HG03571 (cell line): Measurements from ENCODE around the gene ENTPD2.
A peak's percentile ranks its signal among the peaks of the same experiment; 100 is the strongest.
"Not testable (repeated sequence)": the region's sequence is repeated elsewhere in the genome, so short reads cannot be mapped to it uniquely, and the experiment has no call there.

Experiments
- ATAC-seq: cut with Tn5 transposase; IDR thresholded peaks from one replicate; pipeline ENCODE4 v1.9.1; 2021; ENCODE audit not compliant: unreplicated experiment

ENTPD2 gene

DNA sequence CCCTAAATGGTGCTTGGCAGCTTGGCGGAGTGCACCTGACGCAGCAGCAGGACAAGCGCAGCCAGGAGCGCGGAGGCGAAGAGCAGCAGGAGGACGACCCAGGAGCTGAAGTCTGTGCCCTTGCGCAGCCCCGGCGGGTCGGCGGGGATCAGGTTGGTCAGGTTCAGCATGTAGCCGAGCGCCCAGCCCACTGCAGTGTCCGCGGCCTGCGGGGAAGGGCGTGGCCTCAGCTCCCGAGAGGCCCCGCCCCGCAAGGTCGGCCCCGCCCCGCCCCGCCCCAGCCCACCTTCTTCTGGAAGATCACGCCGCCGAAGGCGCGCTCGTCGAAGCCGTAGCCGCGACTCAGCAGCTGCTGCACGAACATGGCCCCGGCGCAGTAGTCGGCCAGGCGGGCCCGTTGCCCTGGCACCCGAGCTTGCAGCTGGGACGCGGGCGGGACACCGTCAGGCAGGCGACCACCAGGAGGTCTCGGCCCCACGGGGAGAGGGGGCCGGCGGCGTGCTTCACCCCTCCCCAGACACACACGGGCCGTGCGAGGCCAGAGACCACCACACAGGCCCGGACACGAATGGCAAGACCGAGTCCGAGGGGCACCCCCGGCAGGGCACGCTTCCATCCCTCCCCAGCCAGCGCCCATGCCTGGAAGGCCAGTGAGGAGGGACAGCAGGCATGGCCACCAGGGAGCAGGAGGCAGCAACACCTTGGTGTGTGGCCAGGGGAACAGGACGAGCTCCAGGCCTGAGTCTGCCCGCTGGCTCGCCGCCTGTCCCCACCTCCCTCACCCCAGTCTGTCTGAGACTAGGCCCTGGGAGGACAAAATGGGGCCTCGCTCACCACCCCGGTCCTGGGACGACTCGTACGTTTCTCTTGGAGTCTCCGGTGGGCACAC lies 5.0 kb downstream of the ENTPD2 start:
- ATAC-seq = no peak

GRCh38 chr9:137046088-137046787 lies 7.6 kb downstream of the ENTPD2 start, which contains the start of gene NPDC1:
NPDC1 (minus strand) TSS chr9:137046177; CDS start chr9:137045989, 188 bp downstream.
- ATAC-seq = no peak

- no peak for ATAC-seq
Measured at GRCh38 chr9:137045294-137046087, 8.4 kb downstream of the ENTPD2 start.

GRCh38 chr9:137044502-137045177 lies 9.2 kb downstream of the ENTPD2 start:
- no peak for ATAC-seq

- no peak for ATAC-seq
Measured at GRCh38 chr9:137044037-137044436, 9.8 kb downstream of the ENTPD2 start.

DNA sequence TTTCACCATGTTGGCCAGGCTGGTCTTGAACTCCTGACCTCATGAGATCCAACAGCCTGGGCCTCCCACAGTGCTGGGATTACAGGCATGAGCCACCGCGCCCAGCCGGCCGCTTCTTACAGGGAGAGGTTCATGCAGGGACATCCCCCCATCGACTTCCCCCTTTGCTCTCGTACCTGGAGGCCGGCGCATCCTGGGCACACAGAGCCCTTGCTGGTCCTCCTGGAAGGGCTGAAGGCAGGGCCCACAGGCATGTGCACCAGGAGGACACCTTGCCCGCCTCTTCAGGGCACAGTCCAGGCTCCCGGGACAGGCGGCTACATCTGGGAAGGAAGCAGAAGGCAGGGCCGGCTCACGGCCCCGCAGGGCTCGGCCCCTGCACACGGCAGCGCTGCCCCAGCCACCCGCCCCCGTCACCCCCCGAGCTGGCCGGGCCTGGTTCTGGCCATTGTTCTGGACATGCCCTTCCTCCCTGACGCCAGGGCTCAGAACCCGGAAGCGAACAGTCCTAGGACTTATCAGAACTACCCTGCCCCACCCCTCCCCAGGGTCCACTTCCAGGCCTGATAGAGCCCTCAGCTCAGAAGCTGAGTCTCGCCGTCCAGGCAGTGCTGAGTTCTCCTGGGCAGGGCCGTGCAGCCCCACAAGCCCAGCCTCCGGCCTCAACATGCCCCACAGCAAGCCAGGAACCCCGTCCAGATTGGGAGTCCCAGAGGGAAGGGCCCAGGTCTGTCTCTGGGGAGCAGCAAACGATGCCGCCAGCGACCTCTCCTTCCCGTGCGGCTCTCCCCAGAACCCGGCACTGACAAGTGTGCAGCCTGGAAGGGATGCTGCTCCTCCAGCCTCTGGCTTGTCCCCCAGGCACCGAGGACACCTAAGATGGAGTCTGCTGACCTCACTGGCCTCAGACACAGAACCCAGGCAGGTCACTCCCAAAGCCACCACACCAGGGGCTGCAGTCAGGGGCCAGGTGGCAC lies 10.8 kb downstream of the ENTPD2 start:
- ATAC-seq = no peak

DNA sequence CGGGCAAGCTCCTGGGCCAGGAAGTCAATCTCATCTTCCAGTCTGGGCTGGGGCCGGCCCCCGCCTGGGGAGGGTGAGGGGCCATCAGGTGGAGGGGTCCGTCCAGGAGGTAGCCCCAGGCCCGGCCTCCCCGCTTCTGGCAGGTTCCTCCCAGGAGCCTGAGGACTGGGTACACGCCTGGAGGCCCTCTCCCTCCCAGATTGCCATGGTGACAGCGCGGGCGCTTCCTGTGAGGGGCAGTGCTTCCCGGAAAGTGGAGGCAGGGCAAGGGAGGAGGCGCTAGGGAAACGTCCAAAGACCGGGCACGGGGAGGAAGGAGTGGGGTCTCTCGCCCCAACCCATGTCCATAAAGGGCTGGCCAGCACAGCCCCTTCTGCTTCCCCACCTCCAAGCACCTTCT lies 12.7 kb downstream of the ENTPD2 start:
- ATAC-seq = no peak

DNA sequence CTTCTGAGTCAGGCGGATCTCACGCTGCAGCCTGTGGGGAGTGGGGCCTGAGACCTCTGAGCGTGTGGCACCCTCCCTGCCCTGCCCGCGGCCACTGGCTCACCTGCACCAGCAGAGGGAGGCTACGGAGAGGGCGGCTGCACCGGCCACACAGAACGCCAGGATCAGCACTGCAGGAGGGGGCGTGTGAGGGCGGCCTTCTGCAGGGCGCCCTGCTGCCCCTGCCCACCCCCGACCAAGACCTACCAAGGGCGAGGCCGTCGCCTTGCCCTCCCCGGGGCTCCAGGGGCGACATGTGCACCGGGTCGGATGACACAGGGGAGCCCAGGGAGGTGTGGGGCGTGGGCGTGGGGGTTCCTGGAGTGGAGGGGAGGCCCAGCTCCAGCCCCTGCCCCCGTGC lies 13.3 kb downstream of the ENTPD2 start:
- ATAC-seq = no peak

DNA sequence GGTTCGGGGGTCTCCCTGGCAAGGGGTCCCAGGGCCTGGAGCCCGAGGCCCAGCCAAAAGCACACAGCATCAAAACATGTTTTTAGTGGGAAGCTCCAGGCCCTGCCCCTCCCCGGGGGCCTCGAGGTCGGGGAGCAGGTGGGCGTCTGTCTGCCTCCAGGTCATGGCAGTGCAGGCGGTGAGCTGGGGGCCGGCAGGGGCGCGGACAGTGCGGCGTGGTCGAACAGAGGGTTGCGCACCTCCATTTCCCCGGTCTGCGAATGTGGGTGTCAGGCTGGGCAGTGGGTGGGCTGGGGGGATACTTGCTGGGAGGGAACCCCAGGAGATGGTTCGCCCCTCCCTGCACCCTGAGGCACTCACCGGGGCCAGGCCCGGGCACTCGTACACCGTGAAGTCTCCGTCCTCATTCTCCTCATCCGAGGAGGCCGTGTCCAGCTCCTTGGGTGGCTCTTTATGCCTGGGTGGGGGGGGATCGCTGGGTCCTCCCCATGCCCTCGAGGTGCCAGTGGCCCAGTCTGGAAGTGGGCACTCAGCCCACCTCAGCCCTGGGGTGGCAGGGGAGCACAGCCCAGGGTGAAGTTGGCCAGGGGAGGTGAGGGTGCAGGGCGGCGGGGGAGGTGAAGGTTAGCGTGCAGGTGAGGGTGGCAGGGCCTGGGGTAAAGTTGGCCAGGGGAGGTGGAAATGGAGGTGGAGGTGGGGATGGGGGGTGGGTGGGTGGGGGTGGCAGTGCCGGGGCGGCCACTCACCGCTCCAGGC lies 14.1 kb downstream of the ENTPD2 start:
- ATAC-seq = no peak

DNA sequence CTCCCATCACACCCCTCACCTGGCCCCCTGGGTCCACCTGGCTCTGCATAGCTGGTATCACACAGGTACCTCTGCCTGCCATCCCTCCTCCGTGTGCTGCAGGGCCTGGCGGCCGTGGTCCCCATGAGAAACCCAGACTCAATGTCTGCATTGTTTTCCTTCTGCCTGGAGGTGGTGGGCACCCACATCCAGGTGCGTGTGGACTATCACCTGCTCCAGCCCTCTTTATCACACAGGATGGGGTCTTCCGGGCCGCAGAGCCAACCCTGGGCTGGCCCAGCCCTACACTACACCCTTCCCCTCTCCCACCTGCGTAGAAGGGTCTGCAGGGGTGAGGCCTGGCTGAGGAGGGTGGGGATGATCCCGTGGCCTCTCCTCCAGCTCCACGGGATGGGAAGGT lies 14.9 kb downstream of the ENTPD2 start:
- no peak for ATAC-seq

DNA sequence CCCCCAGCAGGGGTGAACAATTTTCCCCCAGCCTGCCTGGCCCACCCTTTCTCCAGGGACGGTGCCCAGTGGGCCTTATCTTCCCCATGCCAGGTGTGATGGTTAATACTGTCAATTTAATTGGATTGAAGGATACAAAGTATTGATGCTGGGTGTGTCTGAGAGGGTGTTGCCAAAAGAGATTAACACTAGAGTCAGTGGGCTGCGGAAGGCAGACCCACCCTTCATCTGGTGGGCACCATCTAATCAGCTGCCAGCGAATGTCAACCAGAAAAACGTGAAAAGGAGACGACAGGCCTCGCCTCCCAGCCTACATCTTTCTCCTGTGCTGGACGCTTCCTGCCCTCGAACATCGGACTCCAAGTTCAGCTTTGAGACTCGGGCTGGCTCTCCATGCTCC lies 16.4 kb downstream of the ENTPD2 start:
- ATAC-seq = no peak

GRCh38 chr9:137037035-137037434 lies 16.8 kb downstream of the ENTPD2 start:
- ATAC-seq = no peak

DNA sequence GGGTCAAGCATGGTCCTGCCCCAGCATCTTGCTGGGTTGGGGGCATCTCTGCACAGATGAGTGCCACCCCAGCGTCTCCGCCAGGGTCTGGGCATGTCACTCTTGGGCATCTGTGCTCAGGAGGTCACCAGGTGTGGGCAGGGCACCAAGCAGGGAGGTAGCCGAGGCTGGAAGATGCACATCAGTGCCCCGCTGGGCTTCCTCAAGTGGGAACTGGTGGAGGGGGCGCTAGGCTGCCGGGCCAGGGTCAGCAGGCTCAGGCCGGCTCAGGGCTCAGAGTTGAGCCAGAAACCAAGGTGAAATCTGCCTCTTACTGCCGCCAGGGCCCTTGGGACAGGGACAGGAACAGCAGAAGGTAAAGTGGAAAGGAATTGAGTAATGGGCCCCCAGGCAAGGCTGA lies 17.9 kb downstream of the ENTPD2 start:
- no peak for ATAC-seq

DNA sequence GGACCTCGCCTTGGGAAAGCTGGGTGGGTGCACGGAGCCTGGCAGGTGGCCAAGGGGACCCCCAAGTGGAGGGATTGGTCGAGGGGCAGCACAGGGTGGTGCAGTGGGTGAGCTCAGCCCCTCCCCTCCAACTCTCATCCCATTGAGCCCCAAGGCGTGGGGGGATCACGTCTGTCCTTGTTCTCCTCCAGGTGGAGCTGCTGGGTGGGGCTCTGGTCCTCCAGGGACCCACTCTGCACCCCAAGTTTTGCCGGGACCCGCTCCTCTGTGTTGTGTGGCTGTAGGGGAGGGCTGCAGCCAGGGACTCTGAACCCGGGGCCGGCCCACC lies 18.4 kb downstream of the ENTPD2 start:
- no peak for ATAC-seq

GRCh38 chr9:137034709-137035506 lies 19.0 kb downstream of the ENTPD2 start:
- peak; percentile 47 for ATAC-seq

DNA sequence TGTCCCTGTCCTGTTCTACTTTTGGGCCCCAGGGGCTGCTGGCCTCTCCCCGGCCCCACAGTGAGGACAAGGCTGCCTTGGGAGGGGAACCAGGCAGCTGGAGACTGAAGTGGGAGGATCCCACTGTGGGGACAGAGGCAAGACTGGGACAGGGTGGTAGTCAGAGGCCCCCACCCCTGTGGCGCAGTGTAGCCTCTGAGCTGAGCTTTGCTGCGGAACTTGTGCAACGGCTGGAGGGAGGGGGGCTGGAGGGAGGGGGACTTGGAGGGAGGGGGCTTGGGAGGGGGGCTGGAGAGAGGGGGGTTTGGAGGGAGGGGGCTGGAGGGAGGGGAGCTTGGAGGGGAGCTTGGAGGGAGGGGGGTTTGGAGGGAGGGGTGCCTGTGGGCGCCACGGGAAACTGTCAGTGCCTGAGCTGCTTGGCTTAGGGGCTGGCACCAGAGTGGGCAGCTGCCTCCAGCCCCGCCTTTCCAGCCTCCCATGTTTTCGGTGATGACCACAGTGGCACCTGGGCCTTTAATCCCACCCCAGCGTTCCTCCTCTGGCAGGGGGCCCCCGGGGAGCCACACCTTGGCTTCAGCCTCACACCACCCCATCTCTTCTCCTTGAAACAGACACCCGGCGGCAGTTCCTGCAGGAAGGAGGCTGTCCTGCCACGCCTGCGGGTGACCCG lies 19.7 kb downstream of the ENTPD2 start:
- no peak for ATAC-seq

- ATAC-seq = not testable (repeated sequence)
Measured at GRCh38 chr9:137033481-137033880, 20.4 kb downstream of the ENTPD2 start.

DNA sequence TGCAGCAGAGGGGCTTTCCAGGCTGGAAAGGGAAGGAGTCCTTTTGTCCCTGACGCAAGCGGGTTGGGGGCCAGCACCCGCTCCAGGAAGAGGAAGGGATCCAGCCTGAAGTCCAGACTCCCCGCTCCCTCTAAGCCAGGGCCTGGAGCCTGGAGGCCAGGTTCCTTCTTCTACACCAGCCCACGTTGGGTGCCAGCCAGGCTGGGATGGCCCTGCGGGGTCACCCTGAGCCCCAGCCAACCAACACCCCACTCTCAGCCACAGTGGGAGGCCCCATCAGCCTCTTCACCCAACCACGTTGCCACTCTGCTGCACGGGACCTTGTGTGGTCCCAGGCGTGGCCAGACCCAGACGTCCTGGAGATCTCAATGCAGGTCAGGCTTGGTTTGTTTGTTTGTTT lies 21.0 kb downstream of the ENTPD2 start:
- no peak for ATAC-seq
